HepG2 (cell line): Measurements from ENCODE around the gene ART4. TPM values are rescaled to one million over a fixed set of nuclear protein-coding genes. Genes with fewer than 3 reads are reported as not detected.

Experiments
- ATAC-seq: fragments of 200-7000 bp; cut with Tn5 transposase; 3 replicates; pipeline ENCODE4 v1.9.1; 2020; ENCODE audit warnings: mild to moderate bottlenecking, moderate library complexity
- BruUV-seq: library from RNA; stranded (reverse); fragments of 400-500 nt; replicated peaks from 2 replicates; lab custom pipeline; 2021; lab: Mats Ljungman, UMichigan
- CTCF ChIA-PET: fragments of 300-600 bp; formaldehyde crosslinking; extraction: SDS; loops from one replicate; lab custom pipeline; 2021; ENCODE audit warnings: low total read pairs, inconsistent platforms, low intra/inter-chr PET ratio; lab: Yijun Ruan, JAX
- POLR2A ChIA-PET: fragments of 350-600 bp; sonication (Branson Sonifier 250); formaldehyde crosslinking; loops from one replicate; lab custom pipeline; 2020; ENCODE audit warnings: antibody characterized with exemption, inconsistent platforms; lab: Yijun Ruan, JAX
- DNase-seq: peaks from one replicate; pipeline ENCODE4 v3.0.0-alpha.2; 2015; ENCODE audit warnings: low spot score
- FAIRE-seq: peaks from 3 replicates; lab custom pipeline; 2011; peaks lifted over from hg19 to GRCh38; lab: Jason Lieb, UNC
- H2AFZ ChIP-seq: one replicate; pipeline ENCODE4 v1.6.1; 2011; ENCODE audit warnings: low read length, inconsistent platforms
- H3K27ac ChIP-seq: fragments of 300-600 bp; 3 replicates; pipeline ENCODE4 v1.8.0; 2011; ENCODE audit warnings: mixed run types, mild to moderate bottlenecking, mixed read lengths, low read length, inconsistent platforms; ENCODE audit not compliant: insufficient read depth; ENCODE audit errors: extremely low read length
- H3K27me3 ChIP-seq, 2 experiments: fragments of 200-600 bp in 1 of 2; 2 replicates in 1 of 2; 3 replicates in 1 of 2; pipeline versions ENCODE4 v1.6.0 to v1.8.0; 2011; ENCODE audit warnings: low read length in 2 of 2, mild to moderate bottlenecking in 2 of 2, moderate library complexity in 2 of 2, inconsistent platforms in 1 of 2; ENCODE audit not compliant: insufficient read depth in 2 of 2, control insufficient read depth in 1 of 2
- H3K36me3 ChIP-seq, 2 experiments: fragments of 200-600 bp in 1 of 2; replicated peaks in 1 of 2; 2 replicates in 1 of 2; 3 replicates in 1 of 2; pipeline versions ENCODE4 v1.5.1 to v1.8.0; 2011; ENCODE audit warnings: low read length in 2 of 2, inconsistent platforms in 1 of 2; ENCODE audit not compliant: insufficient read depth in 2 of 2, control insufficient read depth in 1 of 2
- H3K4me1 ChIP-seq: 2 replicates; pipeline ENCODE4 v1.5.1; 2012; ENCODE audit warnings: low read length, inconsistent platforms; ENCODE audit not compliant: insufficient read depth
- H3K4me2 ChIP-seq: 2 replicates; pipeline ENCODE4 v1.6.0; 2011; ENCODE audit warnings: low read depth, low read length, inconsistent platforms
- H3K4me3 ChIP-seq, 3 experiments: fragments of 200-600 bp in 1 of 3; sonication (generic), shearing (Covaris generic) in 1 of 3; replicated peaks in 1 of 3; 2 replicates each; pipeline ENCODE4 v1.5.1; 2011 to 2016; ENCODE audit warnings: low read length in 3 of 3, inconsistent platforms in 2 of 3, low read depth in 2 of 3, mild to moderate bottlenecking in 2 of 3, control low read depth in 1 of 3, mixed read lengths in 1 of 3; ENCODE audit not compliant: insufficient read depth in 1 of 3
- H3K79me2 ChIP-seq: one replicate; pipeline ENCODE4 v1.6.1; 2011; ENCODE audit warnings: low read length, inconsistent platforms; ENCODE audit not compliant: insufficient read depth
- H3K9ac ChIP-seq: 2 replicates; pipeline ENCODE4 v1.6.0; 2011; ENCODE audit warnings: mild to moderate bottlenecking, low read depth, low read length, inconsistent platforms; ENCODE audit not compliant: insufficient read depth
- H3K9me3 ChIP-seq: 2 replicates; pipeline ENCODE4 v1.5.1; 2012; ENCODE audit warnings: mild to moderate bottlenecking, low read length
- H4K20me1 ChIP-seq: 2 replicates; pipeline ENCODE4 v1.6.0; 2011; ENCODE audit warnings: inconsistent platforms, mild to moderate bottlenecking, low read length, moderate library complexity; ENCODE audit not compliant: insufficient read depth
- AHDC1 ChIP-seq: sonication (generic); formaldehyde crosslinking; IDR thresholded peaks from 2 replicates; pipeline ENCODE4 v1.5.1; 2020; ENCODE audit warnings: mild to moderate bottlenecking, missing genetic modification reagents, borderline replicate concordance
- AKNA ChIP-seq: sonication (generic); formaldehyde crosslinking; IDR thresholded peaks from 2 replicates; pipeline ENCODE4 v1.4.0; 2020; ENCODE audit warnings: missing genetic modification reagents, borderline replicate concordance
- ELF4 ChIP-seq: sonication (generic); formaldehyde crosslinking; IDR thresholded peaks from 2 replicates; pipeline ENCODE4 v1.5.0; 2020; ENCODE audit warnings: missing genetic modification reagents, mild to moderate bottlenecking, moderate library complexity, borderline replicate concordance
- KLF9 ChIP-seq: IDR thresholded peaks from 2 replicates; pipeline ENCODE4 v1.6.1; 2016; ENCODE audit warnings: low read depth
- NPAS2 ChIP-seq: sonication (generic); formaldehyde crosslinking; IDR thresholded peaks from 2 replicates; pipeline ENCODE4 v1.8.0; 2022; ENCODE audit warnings: mild to moderate bottlenecking, missing genetic modification reagents, borderline replicate concordance
- ZNF160 ChIP-seq: sonication (generic); formaldehyde crosslinking; IDR thresholded peaks from 2 replicates; pipeline ENCODE4 v1.8.0; 2022; ENCODE audit warnings: mild to moderate bottlenecking, inconsistent platforms, missing genetic modification reagents
- ZNF660 ChIP-seq: sonication (generic); formaldehyde crosslinking; IDR thresholded peaks from 2 replicates; pipeline ENCODE4 v1.5.1; 2020; ENCODE audit warnings: mild to moderate bottlenecking, low read depth, missing genetic modification reagents, borderline replicate concordance
- ZNF703 ChIP-seq: sonication (generic); formaldehyde crosslinking; IDR thresholded peaks from 2 replicates; pipeline ENCODE4 v1.5.1; 2020; ENCODE audit warnings: missing genetic modification reagents, mild to moderate bottlenecking, moderate library complexity, borderline replicate concordance
- ZNF770 ChIP-seq: sonication (generic); formaldehyde crosslinking; IDR thresholded peaks from 2 replicates; pipeline ENCODE4 v1.5.0; 2020; ENCODE audit warnings: mild to moderate bottlenecking, missing genetic modification reagents
- WGBS: methylation state at CpG from one replicate; pipeline ENCODE4 v1.1.6; 2017; ENCODE audit warnings: low lambda C conversion rate; 5-methylcytosine and 5-hydroxymethylcytosine counted together
- in situ Hi-C: cut with HindIII; loops from 2 replicates; pipeline ENCODE4 v1.10.0; 2017; ENCODE audit warnings: low pct_unique_long_range_greater_than_20kb; ENCODE audit not compliant: extremely low pct_ligation_motif_present
- intact Hi-C: fragments of 100-400 bp; cut with micrococcal nuclease; formaldehyde crosslinking; loops from one replicate; pipeline ENCODE4 v1.10.0; 2022; ENCODE audit not compliant: unreplicated experiment
- polyA plus RNA-seq, 8 experiments: library from polyadenylated mRNA; depleted of rRNA in 3 of 8; stranded (reverse) in 7 of 8; unstranded in 1 of 8; fragments of >200 nt; fragmentation: Illumina TruSeq in 4 of 8; extraction: Trizol in 4 of 8; gene quantifications; 2 replicates each; pipeline versions ENCODE4 v1.2.1 to v1.2.3, GENCODE V29; 2011 to 2016; ENCODE audit warnings: low read depth in 4 of 8, missing spikeins in 1 of 8, mixed read lengths in 1 of 8; ENCODE audit not compliant: insufficient read depth in 1 of 8
- total RNA-seq, 5 experiments: library from RNA; depleted of rRNA; stranded (reverse); fragments of >200 nt; fragmentation: Illumina TruSeq; extraction: Trizol; gene quantifications; 2 replicates each; pipeline ENCODE4 v1.2.3, GENCODE V29; 2016; ENCODE audit warnings: low read depth in 1 of 5

ART4 gene
- total and polyA plus RNA-seq, 2 of the 13 experiments (the other 11 are each of a cell fraction or from before 2014, with no cell fraction given): 17.6 to 20.3 TPM

GRCh38 chr12:14842315-14842714, 1.0 kb downstream of the ART4 start (continued):
- TF ChIP-seq AKNA: no peak

GRCh38 chr12:14841761-14842160, 1.6 kb downstream of the ART4 start:
- Histone ChIP-seq H2AFZ (peak overlapping the region; percentile 34), H3K9ac (peak overlapping the region; percentile 77), H3K9me3 (no peaks in the 10 kb centered on the region), H3K27me3 (no peaks in the 10 kb centered on the region; a peak in 1 of 5 replicates), H3K4me3 (peak overlapping the region; percentile 73 to 86 (median 73)), H3K4me2 (peak overlapping the region; percentile 98), H3K36me3 (peaks cover 0 to 16% of the 10 kb centered on the region in 2 experiments; a peak in 2 of 5 replicates), H3K79me2 (peaks cover 33% of the 10 kb centered on the region), H3K27ac (peak overlapping the region; percentile 86), H4K20me1 (no peaks in the 10 kb centered on the region), H3K4me1 (peaks cover 70% of the 10 kb centered on the region)
- WGBS: 0% methylated on average over 3 of the region's 3 CpGs
- FAIRE-seq (peak; percentile 90), ATAC-seq (peak; percentile 84), DNase-seq (peak; percentile 85)
- POLR2A ChIA-PET: no interaction called here
- CTCF ChIA-PET: interaction anchor here (0.7 kb wide), 1 partner anchor 154 kb away, joined by 3 read pairs; no protein-coding TSS in a partner anchor
- in situ Hi-C loops (loop anchor here (5.0 kb wide), 1 partner anchor 156 kb away; no protein-coding TSS in a partner anchor), intact Hi-C loops (loop anchor here (2.0 kb wide), 2 partner anchors 39 to 71 kb away; partner anchors contain the start of genes C12orf60 and WBP11)
- no TSS peak for BruUV-seq
- TF ChIP-seq ZNF703 (no peak), ZNF770 (no peak), ZNF160 (CRISPR knock-in tag) (no peak), AHDC1 (CRISPR knock-in tag) (no peak), NPAS2 (CRISPR knock-in tag) (no peak), ZNF660 (CRISPR knock-in tag) (no peak), KLF9 (no peak), ELF4 (no peak)
